Fibroblast of the aortic adventitia (primary cell): ENCODE data around the gene CALCOCO1. TPM values are rescaled to one million over a fixed set of nuclear protein-coding genes. Genes with fewer than 3 reads are reported as not detected.
"Not testable (repeated sequence)": the region's sequence is repeated elsewhere in the genome, so short reads cannot be mapped to it uniquely, and the experiment has no call there.

Experiments used
- DNase-seq: peaks from one replicate; pipeline ENCODE4 v3.0.0-alpha.2; 2010; ENCODE audit warnings: low read depth
- H3K4me3 ChIP-seq: 2 replicates; pipeline ENCODE4 v1.5.1; 2011; ENCODE audit warnings: low read depth, mild to moderate bottlenecking, control low read depth, low read length, moderate library complexity
- CTCF ChIP-seq: IDR thresholded peaks from 2 replicates; pipeline ENCODE4 v1.5.1; 2011; ENCODE audit warnings: mild to moderate bottlenecking, low read length, control low read depth, inconsistent platforms; ENCODE audit not compliant: insufficient read depth
- total RNA-seq: library from RNA; depleted of rRNA; stranded (reverse); fragments of >200 nt; gene quantifications from 2 replicates; pipeline ENCODE4 v1.2.3, GENCODE V29; 2012; ENCODE audit warnings: low replicate concordance

The CALCOCO1 gene
- total RNA-seq, 1 donor = 96.2 TPM

GRCh38 chr12:53725824-53726223 lies 1.4 kb downstream of the CALCOCO1 start:
- peak overlapping the region; percentile 97 for H3K4me3 ChIP-seq

GRCh38 chr12:53722450-53723041 lies 4.7 kb downstream of the CALCOCO1 start:
- no peak for TF ChIP-seq CTCF
- DNase-seq = no peak
- no peak overlapping the region for H3K4me3 ChIP-seq

More at GRCh38 chr12:53725824-53726223, 1.4 kb downstream of the CALCOCO1 start:
- DNase-seq = peak; percentile 48
- TF ChIP-seq CTCF = no peak

GRCh38 chr12:53720946-53721345 lies 6.3 kb downstream of the CALCOCO1 start:
- DNase-seq = peak; percentile 62
- no peak for TF ChIP-seq CTCF
- no peak overlapping the region for H3K4me3 ChIP-seq

GRCh38 chr12:53719649-53720048 lies 7.6 kb downstream of the CALCOCO1 start:
- H3K4me3 ChIP-seq = no peak overlapping the region
- DNase-seq = peak; percentile 43
- TF ChIP-seq CTCF = no peak

GRCh38 chr12:53718567-53718966 lies 8.7 kb downstream of the CALCOCO1 start:
- DNase-seq, H3K4me3 ChIP-seq: not testable (repeated sequence)

GRCh38 chr12:53717319-53717718 lies 9.9 kb downstream of the CALCOCO1 start:
- H3K4me3 ChIP-seq = no peak overlapping the region
- DNase-seq = no peak
- TF ChIP-seq CTCF = no peak

GRCh38 chr12:53714004-53714403 lies 13.2 kb downstream of the CALCOCO1 start:
- DNase-seq = no peak
- H3K4me3 ChIP-seq = no peak overlapping the region
- TF ChIP-seq CTCF = no peak
